GM21390 (cell line): ENCODE data around the gene ZNF782.
"Not testable (repeated sequence)": the region's sequence is repeated elsewhere in the genome, so short reads cannot be mapped to it uniquely, and the experiment has no call there.

Source experiments
- ATAC-seq: cut with Tn5 transposase; IDR thresholded peaks from one replicate; pipeline ENCODE4 v1.9.1; 2021; ENCODE audit not compliant: unreplicated experiment

Gene ZNF782

DNA sequence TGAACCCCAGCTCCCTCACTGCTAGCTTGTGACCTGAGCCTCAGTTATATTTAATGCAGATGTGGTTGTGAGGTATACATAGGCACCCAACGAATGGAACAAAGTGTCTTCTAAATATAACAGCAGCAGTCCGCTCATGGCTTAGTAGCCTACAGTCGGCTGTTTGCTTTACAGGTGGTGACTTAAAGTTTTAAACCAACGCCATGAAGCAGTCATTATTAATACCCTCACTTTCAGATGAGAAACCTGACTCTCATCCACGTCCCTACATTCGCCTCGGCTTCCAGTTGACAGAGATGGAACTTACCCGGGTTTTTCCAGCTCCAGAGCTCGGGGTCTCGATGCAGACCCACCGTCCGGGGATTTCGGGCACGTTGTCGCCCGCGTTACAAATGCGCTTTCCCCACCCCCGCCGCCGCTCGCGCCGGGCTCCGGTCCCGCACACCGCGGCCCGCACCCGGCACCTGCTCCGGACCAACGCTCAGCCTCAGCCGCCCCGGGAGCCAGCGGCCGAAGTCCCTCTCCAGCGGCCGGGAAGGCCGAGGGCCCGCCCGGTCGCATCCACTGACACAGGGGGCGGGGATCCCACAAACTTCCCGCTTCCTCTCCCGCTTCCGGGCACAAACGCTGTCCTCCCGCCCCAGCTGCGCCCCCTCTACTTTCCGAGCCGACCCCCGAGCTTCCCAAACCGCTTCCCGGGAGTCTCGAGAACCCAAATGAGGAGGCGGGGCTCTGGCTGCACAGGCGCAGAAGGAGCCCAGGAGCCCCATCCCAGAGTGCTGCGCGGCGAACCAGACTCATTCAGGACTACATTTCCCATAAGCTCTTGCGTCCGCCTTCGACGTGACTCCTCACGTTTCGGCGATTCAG is at the start of gene ZNF782:
Gene ZNF782, minus strand, starts transcription at position 734 of the 870 bp plus-strand sequence. CDS start 2,553 bp downstream, outside the sequence.
- ATAC-seq, result peak; percentile 83

- not testable (repeated sequence) for ATAC-seq
Measured at GRCh38 chr9:96900010-96900409, 45.7 kb upstream of the ZNF782 start.

GRCh38 chr9:96892131-96892530 is 37.8 kb upstream of the ZNF782 start:
- ATAC-seq, result no peak

DNA sequence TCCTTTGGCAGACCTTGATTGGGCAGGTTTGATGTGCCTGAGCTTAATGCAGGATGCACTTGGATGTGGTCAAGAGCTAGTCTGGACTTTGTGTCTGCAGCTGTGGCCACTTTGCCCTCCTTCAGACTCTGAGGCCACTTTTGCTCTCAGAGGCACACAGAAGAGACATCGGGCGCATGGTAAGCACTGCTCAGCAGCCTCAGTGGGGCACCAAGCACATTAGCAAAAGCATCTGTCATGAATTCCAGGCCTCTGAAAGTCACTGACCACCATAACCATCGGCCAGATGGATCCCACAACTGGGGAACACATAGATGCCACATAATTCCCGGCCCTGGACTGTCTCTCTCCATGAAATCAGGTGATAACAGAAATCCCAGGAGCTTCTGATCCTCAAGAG is 34.3 kb upstream of the ZNF782 start:
- no peak for ATAC-seq

- ATAC-seq, result no peak
Measured at GRCh38 chr9:96885424-96885823, 31.1 kb upstream of the ZNF782 start.

DNA sequence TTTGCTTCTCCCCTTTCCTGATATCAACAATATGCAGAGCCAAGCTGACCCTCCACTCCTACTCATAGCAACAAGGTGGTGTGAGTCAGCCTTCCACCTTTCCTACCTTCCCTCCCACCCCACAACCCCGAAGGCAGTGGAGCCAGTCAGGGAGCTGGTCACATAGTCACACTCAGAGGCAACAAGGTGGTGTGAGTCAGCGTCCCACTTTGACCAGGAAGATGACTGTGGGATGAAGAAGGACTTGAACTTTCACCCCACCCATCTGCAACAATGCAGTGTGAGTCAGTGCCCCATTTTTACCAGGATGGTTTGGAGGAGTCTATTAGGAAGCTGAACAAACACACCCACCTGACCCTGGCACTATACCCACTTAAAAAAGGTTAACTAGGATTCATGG is 30.1 kb upstream of the ZNF782 start:
- ATAC-seq, result no peak

GRCh38 chr9:96883922-96884321 is 29.6 kb upstream of the ZNF782 start:
- ATAC-seq, result no peak

GRCh38 chr9:96877269-96877668 is 23.0 kb upstream of the ZNF782 start:
- ATAC-seq, result no peak

DNA sequence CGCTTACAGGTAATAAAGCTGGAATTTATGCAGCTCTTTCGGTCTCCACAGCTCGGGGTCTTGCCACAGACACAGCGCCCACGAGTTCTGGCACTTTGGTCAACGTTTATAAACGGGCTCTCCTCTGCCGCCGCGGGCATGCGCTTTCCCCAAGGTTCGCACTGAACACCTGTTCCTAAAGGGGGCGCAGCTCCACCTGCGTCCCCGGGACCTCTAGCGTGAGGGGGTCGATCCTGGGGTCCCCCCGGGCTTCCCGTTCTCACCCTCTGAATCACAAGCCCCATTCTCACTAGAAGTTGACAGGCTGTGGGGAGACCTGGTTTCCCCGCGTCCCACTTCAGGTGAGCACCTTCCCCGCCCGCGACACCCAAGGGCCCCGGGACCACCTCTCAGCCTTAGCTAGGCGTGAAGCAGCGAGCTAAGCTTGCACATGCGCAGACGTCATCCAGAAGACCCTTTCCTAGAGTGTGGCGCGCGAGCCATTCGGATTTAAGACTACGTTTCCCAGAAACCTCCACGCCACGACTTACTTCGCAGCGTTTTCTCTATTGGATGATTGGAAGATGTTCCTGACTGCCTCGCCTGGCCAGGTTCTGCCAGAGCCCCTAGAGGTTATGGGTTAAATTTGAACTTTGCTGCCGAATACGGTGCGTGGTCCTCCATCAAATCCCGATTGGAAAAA is 21.3 kb upstream of the ZNF782 start:
- ATAC-seq, result peak; percentile 56

GRCh38 chr9:96874947-96875460 is 20.7 kb upstream of the ZNF782 start:
- peak; percentile 63 for ATAC-seq

- no peak for ATAC-seq
Measured at GRCh38 chr9:96874201-96874785, 20.0 kb upstream of the ZNF782 start.

DNA sequence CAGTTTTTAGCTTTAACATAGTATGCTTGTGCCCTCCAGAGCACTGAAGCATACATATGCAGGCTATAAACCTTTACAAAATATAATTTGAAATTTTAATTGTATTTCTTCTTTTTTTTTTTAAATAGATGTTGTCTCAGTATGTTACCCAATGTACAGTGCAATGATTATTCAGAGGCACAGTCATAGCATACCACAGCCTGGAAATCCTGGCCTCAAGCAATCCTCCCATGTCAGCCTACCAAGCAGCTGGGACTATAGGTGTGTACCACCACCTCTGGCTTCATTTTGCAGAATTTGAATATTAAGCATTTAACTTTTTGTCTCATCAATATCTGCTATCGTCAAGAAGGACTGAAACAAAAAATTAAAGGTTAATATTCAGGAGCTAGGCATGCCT is 16.9 kb upstream of the ZNF782 start:
- no peak for ATAC-seq

DNA sequence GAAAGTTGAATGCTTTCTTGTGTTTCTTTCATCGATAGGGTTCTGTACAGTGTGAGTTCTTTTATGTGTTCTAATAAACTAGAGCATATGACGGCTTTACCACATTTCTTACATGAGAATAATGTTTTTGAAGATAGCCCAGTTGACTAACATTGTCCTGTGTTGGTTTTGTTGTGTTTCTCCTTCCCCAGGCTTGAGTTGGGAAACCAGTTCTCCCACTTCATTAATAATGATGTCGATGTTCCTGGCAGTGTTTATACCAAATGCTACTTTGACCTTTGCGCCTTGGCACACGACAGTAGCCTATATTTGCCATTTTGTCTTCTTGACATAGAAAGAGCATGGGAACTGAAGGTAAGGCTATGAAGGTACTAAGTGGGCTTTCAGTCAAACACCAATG is 14.4 kb upstream of the ZNF782 start:
- ATAC-seq, result no peak

DNA sequence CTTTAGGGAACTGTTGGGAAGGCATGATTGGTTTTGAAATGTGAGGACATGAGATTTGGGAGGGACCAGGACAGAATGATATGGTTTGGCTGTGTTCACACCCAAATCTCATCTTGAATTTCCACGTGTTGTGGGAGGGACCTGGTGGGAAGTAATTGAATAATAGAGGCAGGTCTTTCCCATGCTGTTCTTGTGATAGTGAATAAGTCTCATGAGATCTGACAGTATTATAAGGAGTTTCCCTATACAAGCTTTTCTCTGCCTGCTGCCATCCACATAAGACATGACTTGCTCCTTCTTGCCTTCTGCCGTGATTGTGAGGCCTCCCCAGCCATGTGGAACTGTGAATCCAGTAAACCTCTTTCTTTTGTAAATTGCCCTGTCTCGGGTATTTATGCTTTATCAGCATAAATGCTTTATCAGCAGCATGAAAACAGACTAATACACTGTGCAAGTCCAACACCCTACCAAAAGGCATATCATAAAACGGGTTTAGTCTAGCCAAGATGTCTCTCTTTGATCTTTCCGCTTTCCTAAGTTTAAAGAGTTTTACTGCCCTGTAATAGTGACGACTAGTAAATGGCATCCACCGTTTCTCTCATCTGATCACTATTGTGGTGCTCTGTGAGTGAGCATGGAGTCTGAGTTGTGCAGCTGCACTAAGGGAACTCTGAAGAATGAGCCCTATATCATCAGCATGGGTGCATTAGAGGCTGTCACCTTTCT is 12.9 kb upstream of the ZNF782 start:
- ATAC-seq, result no peak

DNA sequence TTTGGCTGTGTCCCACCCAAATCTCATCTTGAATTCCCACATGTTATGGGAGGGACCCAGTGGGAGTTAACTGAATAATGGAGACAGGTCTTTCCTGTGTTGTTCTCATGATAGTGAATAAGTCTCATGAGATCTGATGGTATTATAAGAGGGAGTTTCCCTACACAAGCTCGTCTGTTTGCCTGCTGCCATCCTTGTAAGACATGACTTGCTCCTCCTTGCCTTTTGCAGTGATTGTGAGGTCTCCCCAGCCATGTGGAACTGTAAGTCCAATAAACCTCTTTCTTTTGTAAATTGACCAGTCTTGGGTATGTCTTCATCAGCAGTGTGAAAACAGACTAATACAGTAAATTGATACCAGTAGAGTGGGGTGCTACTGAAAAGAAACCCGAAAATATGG is 10.9 kb upstream of the ZNF782 start:
- not testable (repeated sequence) for ATAC-seq

DNA sequence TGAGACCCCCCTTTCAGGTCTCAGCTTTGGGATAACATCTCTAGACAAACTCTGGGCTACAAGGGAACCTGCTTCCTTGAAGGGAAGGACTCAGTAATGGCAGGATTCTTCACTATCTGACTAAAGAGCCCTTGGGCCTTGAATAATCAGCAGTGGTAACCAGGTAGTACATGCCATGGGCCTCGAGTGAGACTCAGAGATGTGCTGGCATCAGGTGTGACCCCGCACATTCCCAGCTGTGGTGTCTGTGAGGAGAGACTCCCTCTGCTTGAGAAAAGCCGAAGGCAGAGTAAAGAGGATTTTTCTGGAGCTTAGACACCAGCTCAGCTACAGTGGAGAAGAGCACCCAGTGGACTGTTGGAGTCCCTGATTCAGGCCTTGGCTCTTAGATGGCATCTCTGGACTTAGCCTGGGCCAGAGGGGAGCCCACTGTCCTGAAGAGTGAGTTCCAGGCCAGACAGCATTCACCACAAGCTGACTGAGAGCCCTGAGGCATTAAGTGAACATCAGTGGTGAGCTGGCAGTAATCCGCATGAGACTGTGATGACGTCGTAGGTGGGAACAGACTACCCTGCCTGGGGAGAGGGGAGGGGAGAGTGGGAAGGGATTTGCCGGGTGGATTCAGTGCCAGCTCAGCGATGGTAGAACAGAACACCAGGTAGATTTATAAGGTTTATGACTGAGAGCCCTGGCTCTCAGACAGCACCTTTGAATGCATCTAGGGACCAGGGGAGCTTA is 5.3 kb upstream of the ZNF782 start:
- no peak for ATAC-seq

DNA sequence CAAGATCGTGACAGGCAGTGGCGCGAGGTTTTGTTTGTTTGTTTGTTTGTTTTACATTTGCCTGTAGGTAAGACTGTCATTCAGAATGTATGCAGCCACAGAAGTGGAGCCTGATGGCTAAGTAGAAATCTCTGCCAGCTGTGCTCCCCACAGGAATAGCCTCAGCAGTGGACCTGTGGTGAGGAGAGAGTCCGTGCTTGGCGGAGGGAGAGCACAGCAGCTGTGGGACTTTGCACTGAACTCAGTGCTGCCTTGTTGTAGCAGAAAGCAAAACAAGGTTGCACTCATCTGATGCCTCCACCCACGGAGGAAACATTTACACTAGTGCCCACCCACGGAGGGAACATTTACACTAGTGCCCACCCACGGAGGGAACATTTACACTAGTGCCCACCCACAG is 4.4 kb upstream of the ZNF782 start:
- ATAC-seq, result no peak

DNA sequence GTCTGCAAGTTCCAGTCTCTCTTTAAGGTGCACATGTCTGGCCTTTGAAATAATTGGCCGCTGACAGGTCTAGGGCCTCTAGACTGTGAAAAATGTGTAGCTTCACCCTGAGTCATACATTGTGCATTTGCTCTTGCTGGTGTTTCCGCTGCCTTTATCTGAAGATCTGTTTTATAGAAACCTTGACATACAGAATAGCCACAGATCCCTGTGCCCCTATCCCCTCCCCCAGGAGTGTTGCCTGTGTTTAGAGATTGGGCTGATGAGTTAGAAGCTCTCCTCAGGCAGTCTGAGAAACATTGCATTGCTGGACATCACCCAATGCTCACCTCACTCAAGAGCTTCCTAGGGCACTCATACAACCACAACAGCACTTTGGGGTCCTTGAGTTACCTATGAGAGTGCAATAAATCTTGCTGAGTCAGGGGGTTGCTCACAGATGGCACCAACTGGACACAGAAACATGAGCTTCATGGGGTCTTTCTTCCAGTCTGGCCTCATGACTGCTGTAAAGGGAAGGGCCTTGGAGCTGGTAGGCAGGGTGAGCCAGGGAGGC is 3.8 kb upstream of the ZNF782 start:
- ATAC-seq, result no peak

- peak; percentile 54 for ATAC-seq
Measured at GRCh38 chr9:96856363-96857286, 2.3 kb upstream of the ZNF782 start.
